ENCODE results near the gene PRKD2. TPM values are rescaled to one million over a fixed set of nuclear protein-coding genes. Genes with fewer than 3 reads are reported as not detected.

PRKD2 gene
- total and polyA plus RNA-seq, 8 donors = 7.0 to 50.6 (median 26.3) TPM

DNA sequence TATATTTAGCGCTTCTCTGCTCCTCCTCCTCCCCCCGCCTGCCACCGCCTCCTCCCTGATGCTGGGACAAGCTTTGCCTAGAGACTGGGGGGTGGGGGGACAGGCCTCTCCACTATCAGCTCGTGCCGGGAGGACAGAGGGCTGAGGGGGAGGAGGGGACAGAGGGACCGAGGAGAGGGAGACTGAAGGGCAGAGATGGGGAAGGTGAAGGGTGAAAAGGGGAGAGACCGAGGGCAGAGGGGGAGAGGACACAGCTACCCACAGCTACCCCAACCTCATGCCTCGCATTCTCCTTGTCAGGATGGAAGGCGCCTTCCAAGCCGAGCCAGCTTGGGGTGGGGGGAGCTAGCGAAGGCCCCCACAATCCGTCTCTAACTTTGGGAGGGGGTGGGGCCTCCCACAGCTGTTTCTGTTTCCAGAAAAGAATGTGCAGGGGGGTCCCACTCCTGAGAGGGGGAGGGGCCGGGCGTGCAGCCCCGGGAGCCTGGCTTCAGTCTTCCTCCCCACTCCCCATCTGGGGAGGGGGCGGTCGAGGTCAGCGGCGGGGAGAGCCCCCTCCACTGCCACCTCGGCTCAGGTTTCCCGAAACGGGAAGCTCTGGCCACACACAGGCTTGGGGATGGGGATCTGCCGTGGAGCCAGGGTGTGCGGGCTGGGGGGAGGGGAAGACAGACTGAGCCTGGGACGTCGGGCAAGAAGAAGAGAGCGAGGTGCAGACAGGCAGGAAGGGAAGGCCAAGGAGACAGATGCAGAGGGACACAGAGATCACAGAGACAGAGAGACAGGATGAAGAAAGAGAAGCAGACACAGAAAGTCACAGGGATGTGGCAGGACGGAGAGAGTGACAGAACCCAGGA is 57.5 kb downstream of the PRKD2 start:
- intact Hi-C loops (cut with DNase I; ENCODE audit: low total_unique reads) = loop anchor here (5.0 kb wide), 1 partner anchor 47 kb away; no protein-coding TSS in a partner anchor
- DNase-seq = peak in 1 of 2 donors; percentile 80
- H3K4me3 ChIP-seq = peak overlapping the region; percentile 57 to 70 (median 64)
- TF ChIP-seq CTCF (IDR thresholded peaks at IDR 0.05) = no peak
- TF ChIP-seq POLR2A (IDR thresholded peaks at IDR 0.05) = no peak
- TF ChIP-seq EP300 (IDR thresholded peaks at IDR 0.05) = no peak
- no peak for TF ChIP-seq POLR2AphosphoS5 (IDR thresholded peaks at IDR 0.05)
- 1 to 4% (median 3%) methylated on average over 24 to 28 of the region's 28 CpGs for WGBS, 5 donors
- H3K36me3 ChIP-seq = no peaks in the 10 kb centered on the region
- peak overlapping the region; percentile 16 to 90 (median 77) for H3K27ac ChIP-seq
- no peaks in the 10 kb centered on the region for H3K9me3 ChIP-seq
- peaks cover 27 to 48% (median 38%) of the 10 kb centered on the region in 4 donors for H3K4me1 ChIP-seq
- H3K27me3 ChIP-seq = peaks cover 0 to 37% (median 23%) of the 10 kb centered on the region in 3 donors

DNA sequence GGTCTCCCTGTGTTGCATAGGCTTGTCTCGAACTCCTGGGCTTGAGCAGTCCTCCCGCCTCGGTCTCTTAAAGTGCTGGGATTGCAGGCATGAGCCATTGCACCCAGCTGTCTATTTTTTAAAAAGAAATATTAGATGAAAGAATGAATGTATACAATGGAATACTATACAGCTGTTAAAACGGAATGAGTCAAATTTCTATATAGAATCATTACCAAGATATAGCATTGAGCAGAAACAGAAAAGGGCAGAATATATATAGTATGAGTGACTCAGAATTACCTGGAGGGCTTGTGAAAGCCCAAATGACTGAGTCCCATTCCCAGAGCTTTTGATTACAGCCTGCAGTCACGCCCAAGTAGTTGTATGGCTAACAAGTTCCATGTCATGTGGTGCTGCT is 60.4 kb downstream of the PRKD2 start:
- no peak overlapping the region for H3K4me3 ChIP-seq
- TF ChIP-seq CTCF (IDR thresholded peaks at IDR 0.05) = no peak
- TF ChIP-seq POLR2AphosphoS5 (IDR thresholded peaks at IDR 0.05) = no peak
- no peak for TF ChIP-seq EP300 (IDR thresholded peaks at IDR 0.05)
- TF ChIP-seq POLR2A (IDR thresholded peaks at IDR 0.05) = no peak
- no peak for DNase-seq
- peaks cover 22 to 56% (median 37%) of the 10 kb centered on the region in 4 donors for H3K4me1 ChIP-seq
- H3K27ac ChIP-seq = peak overlapping the region in 1 of 5 donors; percentile 43
- intact Hi-C loops (cut with DNase I; ENCODE audit: low total_unique reads) = no loop called here
- H3K27me3 ChIP-seq = peaks cover 0 to 62% (median 27%) of the 10 kb centered on the region in 3 donors
- H3K36me3 ChIP-seq = peaks cover 0 to 7% (median 0%) of the 10 kb centered on the region in 4 donors
- 87 to 95% (median 92%) methylated on average over 5 of the region's 5 CpGs for WGBS, 5 donors
- no peaks in the 10 kb centered on the region for H3K9me3 ChIP-seq

GRCh38 chr19:46654621-46655152 is 62.2 kb downstream of the PRKD2 start:
- intact Hi-C loops (cut with DNase I; ENCODE audit: low total_unique reads) = no loop called here
- peaks cover 7 to 41% (median 25%) of the 10 kb centered on the region in 4 donors for H3K4me1 ChIP-seq
- peak overlapping the region in 4 of 5 donors; percentile 60 to 76 (median 72) for H3K27ac ChIP-seq
- TF ChIP-seq POLR2AphosphoS5 (IDR thresholded peaks at IDR 0.05) (no peak), POLR2A (IDR thresholded peaks at IDR 0.05) (no peak), CTCF (IDR thresholded peaks at IDR 0.05) (no peak), EP300 (IDR thresholded peaks at IDR 0.05) (no peak)
- H3K9me3 ChIP-seq = no peaks in the 10 kb centered on the region
- H3K27me3 ChIP-seq = peaks cover 0 to 70% (median 27%) of the 10 kb centered on the region in 3 donors
- no peak overlapping the region for H3K4me3 ChIP-seq
- peak in 1 of 2 donors; percentile 84 for DNase-seq
- H3K36me3 ChIP-seq = peaks cover 0 to 10% (median 0%) of the 10 kb centered on the region in 4 donors
- 24 to 33% (median 30%) methylated on average over 13 to 16 of the region's 16 CpGs for WGBS, 5 donors

- WGBS, 5 donors = 82 to 87% (median 84%) methylated on average over 7 of the region's 7 CpGs
- Histone ChIP-seq H3K27ac (no peak overlapping the region), H3K9me3 (peaks cover 0 to 14% (median 3%) of the 10 kb centered on the region in 4 donors), H3K27me3 (peaks cover 0 to 83% (median 33%) of the 10 kb centered on the region in 3 donors), H3K4me3 (no peak overlapping the region), H3K36me3 (peaks cover 0 to 21% (median 5%) of the 10 kb centered on the region in 4 donors), H3K4me1 (peaks cover 0 to 31% (median 10%) of the 10 kb centered on the region in 4 donors)
- no peak for TF ChIP-seq EP300 (IDR thresholded peaks at IDR 0.05)
- no peak for TF ChIP-seq POLR2A (IDR thresholded peaks at IDR 0.05)
- no peak for TF ChIP-seq POLR2AphosphoS5 (IDR thresholded peaks at IDR 0.05)
- TF ChIP-seq CTCF (IDR thresholded peaks at IDR 0.05) = no peak
- DNase-seq = no peak
- intact Hi-C loops (cut with DNase I; ENCODE audit: low total_unique reads) = no loop called here
These were observed 66.5 kb downstream of the PRKD2 start for GRCh38 chr19:46650445-46650844.
